ENCODE measurements around the gene OLA1.

OLA1 gene

DNA sequence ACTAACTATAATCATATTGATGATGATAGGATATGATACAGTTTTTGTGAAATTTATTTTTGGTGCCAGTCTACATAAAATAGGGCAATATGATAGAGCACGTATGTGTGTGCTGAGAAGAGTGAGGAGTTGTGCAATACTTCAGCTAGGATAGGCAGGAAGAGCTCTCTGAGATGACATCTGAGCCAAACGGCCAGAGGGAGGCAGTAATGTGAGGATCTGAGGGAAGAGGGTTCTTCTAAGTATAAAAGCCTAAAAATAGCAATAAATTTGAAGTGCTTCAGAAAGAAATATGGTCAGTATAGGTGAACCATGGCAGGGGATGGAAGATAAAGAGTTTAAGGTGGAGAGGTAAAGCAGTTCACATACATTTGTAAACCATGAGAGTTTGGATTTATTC is 102.5 kb downstream of the OLA1 start:
- Histone ChIP-seq H3K36me3 (ENCODE audit: control insufficient read depth, insufficient read depth, low read length) (no peaks in the 10 kb centered on the region), H3K27me3 (replicated peaks; ENCODE audit: control insufficient read depth, insufficient read depth, low read length) (no peaks in the 10 kb centered on the region), H3K4me3 (replicated peaks; ENCODE audit: low read depth, low read length) (no peak overlapping the region)
- TF ChIP-seq, protein P1, sequence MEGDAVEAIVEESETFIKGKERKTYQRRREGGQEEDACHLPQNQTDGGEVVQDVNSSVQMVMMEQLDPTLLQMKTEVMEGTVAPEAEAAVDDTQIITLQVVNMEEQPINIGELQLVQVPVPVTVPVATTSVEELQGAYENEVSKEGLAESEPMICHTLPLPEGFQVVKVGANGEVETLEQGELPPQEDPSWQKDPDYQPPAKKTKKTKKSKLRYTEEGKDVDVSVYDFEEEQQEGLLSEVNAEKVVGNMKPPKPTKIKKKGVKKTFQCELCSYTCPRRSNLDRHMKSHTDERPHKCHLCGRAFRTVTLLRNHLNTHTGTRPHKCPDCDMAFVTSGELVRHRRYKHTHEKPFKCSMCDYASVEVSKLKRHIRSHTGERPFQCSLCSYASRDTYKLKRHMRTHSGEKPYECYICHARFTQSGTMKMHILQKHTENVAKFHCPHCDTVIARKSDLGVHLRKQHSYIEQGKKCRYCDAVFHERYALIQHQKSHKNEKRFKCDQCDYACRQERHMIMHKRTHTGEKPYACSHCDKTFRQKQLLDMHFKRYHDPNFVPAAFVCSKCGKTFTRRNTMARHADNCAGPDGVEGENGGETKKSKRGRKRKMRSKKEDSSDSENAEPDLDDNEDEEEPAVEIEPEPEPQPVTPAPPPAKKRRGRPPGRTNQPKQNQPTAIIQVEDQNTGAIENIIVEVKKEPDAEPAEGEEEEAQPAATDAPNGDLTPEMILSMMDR (IDR thresholded peaks at IDR 0.05; ENCODE audit: insufficient read depth, low read length, poor library complexity, severe bottlenecking), result peak; percentile 17
- no peak for DNase-seq (ENCODE audit: extremely low read depth, insufficient read length)

DNA sequence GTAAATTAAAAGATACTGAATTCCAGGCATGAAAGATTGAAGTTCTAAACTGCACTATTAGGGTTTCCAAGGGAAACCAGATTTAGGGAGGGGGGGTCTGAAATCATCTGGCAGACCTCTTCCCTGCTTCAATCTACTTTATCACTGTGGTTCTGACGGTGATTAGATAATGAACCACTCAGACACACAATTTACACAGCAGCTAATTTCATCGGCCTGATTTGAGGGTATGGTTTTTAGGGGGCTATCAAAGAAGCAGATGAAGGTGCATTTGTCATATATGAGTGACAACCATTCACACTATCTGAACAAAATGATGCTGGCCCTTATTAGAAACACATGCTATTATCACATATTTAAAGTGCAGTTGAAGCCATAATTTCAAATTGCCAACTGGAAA is 106.0 kb downstream of the OLA1 start:
- TF ChIP-seq, protein P1 (IDR thresholded peaks at IDR 0.05; ENCODE audit: insufficient read depth, low read length, poor library complexity, severe bottlenecking), result no peak
- Histone ChIP-seq H3K4me3 (replicated peaks; ENCODE audit: low read depth, low read length) (no peak overlapping the region), H3K27me3 (replicated peaks; ENCODE audit: control insufficient read depth, insufficient read depth, low read length) (no peaks in the 10 kb centered on the region), H3K36me3 (ENCODE audit: control insufficient read depth, insufficient read depth, low read length) (no peaks in the 10 kb centered on the region; the same call in 1 of the 2 replicates)
- DNase-seq (ENCODE audit: extremely low read depth, insufficient read length), result no peak

DNA sequence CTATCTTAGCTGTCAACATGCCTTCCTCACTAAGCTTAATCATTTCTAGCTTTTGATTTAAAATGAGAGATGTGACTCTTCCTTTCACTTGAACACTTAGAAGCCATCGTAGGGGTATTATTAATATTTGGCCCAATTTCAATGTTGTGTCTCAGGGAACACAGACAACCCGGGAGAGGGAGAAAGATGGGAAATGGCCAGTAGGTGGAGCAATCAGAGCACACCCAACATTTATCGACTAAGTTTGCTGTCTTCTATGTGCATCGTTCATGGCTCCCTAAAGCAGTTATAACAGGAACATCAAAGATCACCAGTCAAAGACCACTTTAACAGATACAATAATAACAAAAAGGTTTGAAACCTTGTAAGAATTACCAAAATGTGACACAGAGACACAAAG is 110.2 kb downstream of the OLA1 start:
- TF ChIP-seq, protein P1 (IDR thresholded peaks at IDR 0.05; ENCODE audit: insufficient read depth, low read length, poor library complexity, severe bottlenecking), result no peak
- Histone ChIP-seq H3K36me3 (ENCODE audit: control insufficient read depth, insufficient read depth, low read length) (no peaks in the 10 kb centered on the region; the same call in 1 of the 2 replicates), H3K27me3 (replicated peaks; ENCODE audit: control insufficient read depth, insufficient read depth, low read length) (no peaks in the 10 kb centered on the region), H3K4me3 (replicated peaks; ENCODE audit: low read depth, low read length) (no peak overlapping the region)
- no peak for DNase-seq (ENCODE audit: extremely low read depth, insufficient read length)

DNA sequence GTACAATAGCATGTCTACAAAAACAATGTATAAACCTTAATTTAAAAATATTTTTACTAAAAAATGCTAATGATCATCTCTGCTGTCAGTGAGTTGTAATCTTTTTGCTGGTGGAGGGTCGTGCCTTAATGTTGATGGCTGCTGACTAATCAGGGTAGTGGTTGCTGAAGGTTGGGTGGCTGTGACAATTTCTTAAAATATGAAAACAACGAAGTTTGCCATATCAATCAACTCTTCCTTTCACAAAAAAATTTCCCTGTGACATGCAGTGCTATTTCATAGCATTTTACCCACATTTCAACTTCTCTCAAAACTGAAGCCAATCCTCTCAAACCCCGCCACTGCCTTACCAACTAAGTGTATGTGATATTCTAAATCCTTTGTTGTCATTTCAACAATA is 112.4 kb downstream of the OLA1 start:
- Histone ChIP-seq H3K27me3 (replicated peaks; ENCODE audit: control insufficient read depth, insufficient read depth, low read length) (no peaks in the 10 kb centered on the region), H3K36me3 (ENCODE audit: control insufficient read depth, insufficient read depth, low read length) (no peaks in the 10 kb centered on the region; the same call in 1 of the 2 replicates), H3K4me3 (replicated peaks; ENCODE audit: low read depth, low read length) (no peak overlapping the region)
- no peak for DNase-seq (ENCODE audit: extremely low read depth, insufficient read length)
- TF ChIP-seq, protein P1 (IDR thresholded peaks at IDR 0.05; ENCODE audit: insufficient read depth, low read length, poor library complexity, severe bottlenecking), result no peak

DNA sequence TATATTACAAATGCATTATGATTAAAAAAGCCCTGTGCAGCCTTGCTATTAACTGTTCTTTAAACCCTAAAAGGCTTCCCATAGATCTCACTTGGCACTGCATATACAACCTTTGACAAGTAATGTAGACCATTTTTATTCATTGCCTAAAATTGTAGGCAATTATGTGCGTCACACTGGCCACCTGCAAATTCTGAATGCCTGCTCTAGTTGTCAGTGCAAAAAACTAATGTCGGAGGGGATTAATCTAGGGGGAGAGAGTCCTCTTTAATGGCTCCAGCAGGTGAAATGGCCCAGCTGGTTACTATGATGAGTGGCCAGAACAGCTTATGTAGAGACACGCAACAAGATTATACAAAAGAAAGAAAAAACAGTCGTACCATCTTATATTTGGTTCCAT is 123.2 kb downstream of the OLA1 start:
- Histone ChIP-seq H3K36me3 (ENCODE audit: control insufficient read depth, insufficient read depth, low read length) (no peaks in the 10 kb centered on the region), H3K27me3 (replicated peaks; ENCODE audit: control insufficient read depth, insufficient read depth, low read length) (no peaks in the 10 kb centered on the region), H3K4me3 (replicated peaks; ENCODE audit: low read depth, low read length) (no peak overlapping the region)
- TF ChIP-seq, protein P1 (IDR thresholded peaks at IDR 0.05; ENCODE audit: insufficient read depth, low read length, poor library complexity, severe bottlenecking), result no peak
- DNase-seq (ENCODE audit: extremely low read depth, insufficient read length), result no peak

DNA sequence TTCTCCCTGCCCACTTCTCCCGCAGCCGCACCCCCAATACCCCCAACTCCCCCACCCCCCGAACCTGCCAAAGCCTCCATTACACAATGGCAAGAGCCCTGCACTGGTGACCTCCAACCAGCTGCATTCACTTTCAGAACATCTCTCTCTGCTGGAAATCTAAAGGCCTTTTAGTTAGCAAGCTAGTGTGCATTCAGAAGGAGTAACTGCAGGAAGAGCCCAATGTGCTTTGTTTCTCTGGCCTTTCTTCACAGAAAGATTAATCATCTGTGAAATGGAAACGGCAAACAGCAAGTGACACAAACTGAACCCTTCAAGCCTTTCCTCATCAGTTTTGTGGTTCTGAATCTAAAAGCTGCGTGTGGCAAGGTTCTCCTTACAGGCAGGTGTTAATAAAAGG is 124.2 kb downstream of the OLA1 start:
- no peaks in the 10 kb centered on the region for H3K27me3 ChIP-seq (replicated peaks; ENCODE audit: control insufficient read depth, insufficient read depth, low read length)
- no peak for DNase-seq (ENCODE audit: extremely low read depth, insufficient read length)
- H3K36me3 ChIP-seq (ENCODE audit: control insufficient read depth, insufficient read depth, low read length), result no peaks in the 10 kb centered on the region
- H3K4me3 ChIP-seq (replicated peaks; ENCODE audit: low read depth, low read length), result no peak overlapping the region
- TF ChIP-seq, protein P1 (IDR thresholded peaks at IDR 0.05; ENCODE audit: insufficient read depth, low read length, poor library complexity, severe bottlenecking), result no peak

Data from GM06990 (cell line).